ENCODE measurements around the gene GABARAP.

GRCh38 chr17:7254511-7254910, 12.3 kb upstream of the GABARAP start:
- TF ChIP-seq ZNF687 (CRISPR knock-in tag; IDR thresholded peaks at IDR 0.05) (no peak), NFATC3 (CRISPR knock-in tag; IDR thresholded peaks at IDR 0.05) (no peak), ARNT (IDR thresholded peaks at IDR 0.05) (no peak), MED8 (CRISPR knock-in tag; IDR thresholded peaks at IDR 0.05; ENCODE audit: insufficient replicate concordance) (no peak), ZNF777 (CRISPR knock-in tag; IDR thresholded peaks at IDR 0.05) (no peak), MYC (CRISPR knock-in tag; IDR thresholded peaks at IDR 0.05; ENCODE audit: borderline replicate concordance) (no peak), ZNF703 (CRISPR knock-in tag; IDR thresholded peaks at IDR 0.05; ENCODE audit: borderline replicate concordance) (no peak), NR2F1 (CRISPR knock-in tag; IDR thresholded peaks at IDR 0.05) (no peak), EP300 (IDR thresholded peaks at IDR 0.05; ENCODE audit: low read depth in 2 of 2, low read length in 2 of 2) (no peak), EP300 (CRISPR knock-in tag; IDR thresholded peaks at IDR 0.05; ENCODE audit: borderline replicate concordance) (no peak), DMTF1 (CRISPR knock-in tag; IDR thresholded peaks at IDR 0.05) (no peak), CBFB (CRISPR knock-in tag; IDR thresholded peaks at IDR 0.05) (no peak)
- TF ChIP-seq, protein P1, sequence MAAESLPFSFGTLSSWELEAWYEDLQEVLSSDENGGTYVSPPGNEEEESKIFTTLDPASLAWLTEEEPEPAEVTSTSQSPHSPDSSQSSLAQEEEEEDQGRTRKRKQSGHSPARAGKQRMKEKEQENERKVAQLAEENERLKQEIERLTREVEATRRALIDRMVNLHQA (CRISPR knock-in tag; IDR thresholded peaks at IDR 0.05) = no peak
